ENCODE results near the gene ADAMTS9.

Gene ADAMTS9

GRCh38 chr3:64612916-64613526, 74.8 kb downstream of the ADAMTS9 start:
- DNase-seq: no peak

GRCh38 chr3:64612082-64612860, 75.5 kb downstream of the ADAMTS9 start:
- no peak for DNase-seq

- no peak for DNase-seq
Measured at GRCh38 chr3:64608741-64609140, 79.1 kb downstream of the ADAMTS9 start.

- DNase-seq: no peak
Measured at GRCh38 chr3:64607032-64607551, 80.7 kb downstream of the ADAMTS9 start.

GRCh38 chr3:64604313-64604712, 83.5 kb downstream of the ADAMTS9 start:
- DNase-seq: no peak

- DNase-seq: no peak
Measured at GRCh38 chr3:64601824-64602223, 86.0 kb downstream of the ADAMTS9 start.

- no peak for DNase-seq
Measured at GRCh38 chr3:64600246-64600950, 87.4 kb downstream of the ADAMTS9 start.

GRCh38 chr3:64599651-64600050, 88.1 kb downstream of the ADAMTS9 start:
- DNase-seq: no peak

GRCh38 chr3:64595253-64595694, 92.5 kb downstream of the ADAMTS9 start:
- peak; percentile 62 for DNase-seq

GRCh38 chr3:64594134-64594533, 93.7 kb downstream of the ADAMTS9 start:
- DNase-seq: no peak

GRCh38 chr3:64593350-64593749, 94.5 kb downstream of the ADAMTS9 start:
- no peak for DNase-seq

- no peak for DNase-seq
Measured at GRCh38 chr3:64591615-64592014, 96.2 kb downstream of the ADAMTS9 start.

- DNase-seq: no peak
Measured at GRCh38 chr3:64588380-64588779, 99.4 kb downstream of the ADAMTS9 start.

- DNase-seq: no peak
Measured at GRCh38 chr3:64586952-64587351, 100.8 kb downstream of the ADAMTS9 start.

- DNase-seq: no peak
Measured at GRCh38 chr3:64584179-64584578, 103.6 kb downstream of the ADAMTS9 start.

GRCh38 chr3:64578797-64579196, 109.0 kb downstream of the ADAMTS9 start:
- no peak for DNase-seq

GRCh38 chr3:64578062-64578770, 109.6 kb downstream of the ADAMTS9 start:
- no peak for DNase-seq

GRCh38 chr3:64576211-64576775, 111.5 kb downstream of the ADAMTS9 start:
- no peak for DNase-seq

- no peak for DNase-seq
Measured at GRCh38 chr3:64575211-64575844, 112.5 kb downstream of the ADAMTS9 start.

GRCh38 chr3:64574194-64574593, 113.6 kb downstream of the ADAMTS9 start:
- DNase-seq: no peak

- no peak for DNase-seq
Measured at GRCh38 chr3:64571982-64572381, 115.8 kb downstream of the ADAMTS9 start.

- no peak for DNase-seq
Measured at GRCh38 chr3:64568895-64569517, 118.8 kb downstream of the ADAMTS9 start.

Measured in T1000 (cell line).